Adrenal gland (tissue), 5 donors: ENCODE data around the gene MMP24OS.

ENCODE experiments used
- POLR2A ChIP-seq, 2 donors: fragments of 450-650 bp; IDR thresholded peaks; one replicate each; pipeline ENCODE4 v1.6.1; 2017; ENCODE audit warnings: antibody characterized with exemption in 2 of 2, mild to moderate bottlenecking in 2 of 2, moderate library complexity in 1 of 2
- TF ChIP-seq, protein P1 (sequence below), 6 experiments: fragments of 450-650 bp in 4 of 6; fragments of 200-600 bp in 2 of 6; sonication (generic) in 1 of 6; IDR thresholded peaks; 1 replicate in 5 of 6; 2 replicates in 1 of 6; pipeline versions ENCODE4 v1.5.1 to v1.8.0; 2016 to 2021; ENCODE audit warnings: antibody characterized with exemption in 6 of 6, mild to moderate bottlenecking in 2 of 6, moderate library complexity in 1 of 6
- donor health status: DM: no; HTN: no; CAD: no.

DNA sequence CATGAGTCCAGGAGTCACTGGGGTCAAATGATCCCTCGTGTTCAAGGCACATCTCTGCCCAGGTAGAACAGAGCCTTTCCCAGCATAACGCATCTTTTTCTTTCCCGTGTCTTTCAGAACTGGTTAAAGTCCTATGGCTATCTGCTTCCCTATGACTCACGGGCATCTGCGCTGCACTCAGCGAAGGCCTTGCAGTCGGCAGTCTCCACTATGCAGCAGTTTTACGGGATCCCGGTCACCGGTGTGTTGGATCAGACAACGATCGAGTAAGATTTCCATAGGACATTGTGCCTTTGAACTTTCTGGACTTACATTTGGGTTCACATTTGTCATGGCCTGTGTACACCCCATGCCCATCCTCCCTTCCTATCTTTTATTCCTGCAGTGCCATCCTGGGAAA, 31.2 kb downstream of the MMP24OS start:
- TF ChIP-seq, protein P1, sequence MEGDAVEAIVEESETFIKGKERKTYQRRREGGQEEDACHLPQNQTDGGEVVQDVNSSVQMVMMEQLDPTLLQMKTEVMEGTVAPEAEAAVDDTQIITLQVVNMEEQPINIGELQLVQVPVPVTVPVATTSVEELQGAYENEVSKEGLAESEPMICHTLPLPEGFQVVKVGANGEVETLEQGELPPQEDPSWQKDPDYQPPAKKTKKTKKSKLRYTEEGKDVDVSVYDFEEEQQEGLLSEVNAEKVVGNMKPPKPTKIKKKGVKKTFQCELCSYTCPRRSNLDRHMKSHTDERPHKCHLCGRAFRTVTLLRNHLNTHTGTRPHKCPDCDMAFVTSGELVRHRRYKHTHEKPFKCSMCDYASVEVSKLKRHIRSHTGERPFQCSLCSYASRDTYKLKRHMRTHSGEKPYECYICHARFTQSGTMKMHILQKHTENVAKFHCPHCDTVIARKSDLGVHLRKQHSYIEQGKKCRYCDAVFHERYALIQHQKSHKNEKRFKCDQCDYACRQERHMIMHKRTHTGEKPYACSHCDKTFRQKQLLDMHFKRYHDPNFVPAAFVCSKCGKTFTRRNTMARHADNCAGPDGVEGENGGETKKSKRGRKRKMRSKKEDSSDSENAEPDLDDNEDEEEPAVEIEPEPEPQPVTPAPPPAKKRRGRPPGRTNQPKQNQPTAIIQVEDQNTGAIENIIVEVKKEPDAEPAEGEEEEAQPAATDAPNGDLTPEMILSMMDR (IDR thresholded peaks at IDR 0.05) = no peak
- TF ChIP-seq POLR2A (IDR thresholded peaks at IDR 0.05) = no peak
